K562 (cell line): ENCODE measurements around the gene WASHC3. TPM values are rescaled to one million over a fixed set of nuclear protein-coding genes. Genes with fewer than 3 reads are reported as not detected.

Source experiments
- ARNT ChIP-seq, 2 experiments: fragments of 450-650 bp; IDR thresholded peaks; 2 replicates each; pipeline ENCODE4 v1.6.1; 2016; ENCODE audit warnings: mild to moderate bottlenecking in 1 of 2
- BMI1 ChIP-seq: fragments of 150-350 bp; IDR thresholded peaks from 2 replicates; pipeline ENCODE4 v1.6.1; 2014; ENCODE audit warnings: low read length
- C11orf30 ChIP-seq: fragments of 450-650 bp; IDR thresholded peaks from 2 replicates; pipeline ENCODE4 v1.6.1; 2016; ENCODE audit warnings: low read depth, mild to moderate bottlenecking
- ELF4 ChIP-seq: fragments of 450-650 bp; formaldehyde crosslinking; IDR thresholded peaks from 2 replicates; pipeline ENCODE4 v1.4.0; 2022; ENCODE audit warnings: missing genetic modification characterization
- FOXK2 ChIP-seq, 2 experiments: fragments of 450-650 bp; IDR thresholded peaks in 1 of 2; conservative IDR thresholded peaks in 1 of 2; 2 replicates each; pipeline ENCODE4 v1.6.1; 2016; ENCODE audit warnings: low read depth in 2 of 2, mild to moderate bottlenecking in 1 of 2
- FOXP1 ChIP-seq: sonication (generic); formaldehyde crosslinking; IDR thresholded peaks from 2 replicates; pipeline ENCODE4 v1.8.0; 2022; ENCODE audit warnings: mild to moderate bottlenecking, missing genetic modification reagents
- HDAC8 ChIP-seq: fragments of 450-650 bp; IDR thresholded peaks from 2 replicates; pipeline ENCODE4 v1.6.1; 2016; ENCODE audit warnings: mild to moderate bottlenecking, missing genetic modification characterization, moderate library complexity, missing compliant biosample characterization
- NCOA4 ChIP-seq: fragments of 450-650 bp; IDR thresholded peaks from 2 replicates; pipeline ENCODE4 v1.6.1; 2018; ENCODE audit warnings: mild to moderate bottlenecking; ENCODE audit not compliant: partially characterized antibody
- PREB ChIP-seq: sonication (generic); formaldehyde crosslinking; IDR thresholded peaks from 2 replicates; pipeline ENCODE4 v1.8.1; 2023; ENCODE audit warnings: mild to moderate bottlenecking, missing genetic modification reagents
- RBM22 ChIP-seq: fragments of 200-400 bp; formaldehyde crosslinking; IDR thresholded peaks from 2 replicates; pipeline ENCODE4 v1.6.1; 2018; ENCODE audit warnings: low read length, low read depth; ENCODE audit not compliant: poor library complexity, severe bottlenecking
- SMARCA4 ChIP-seq: fragments of 450-650 bp; IDR thresholded peaks from 2 replicates; pipeline ENCODE4 v1.6.1; 2016
- STAG1 ChIP-seq: sonication (generic); formaldehyde crosslinking; IDR thresholded peaks from 2 replicates; pipeline ENCODE4 v1.5.0; 2020; ENCODE audit warnings: missing genetic modification reagents, borderline replicate concordance
- STAT5B ChIP-seq: fragments of 250-450 bp; sonication (Bioruptor Pico); IDR thresholded peaks from 2 replicates; pipeline ENCODE4 v1.8.0; 2021; ENCODE audit warnings: mild to moderate bottlenecking, inconsistent platforms
- SUPT5H ChIP-seq: fragments of 450-650 bp; IDR thresholded peaks from 2 replicates; pipeline ENCODE4 v1.6.1; 2016
- THRA ChIP-seq: fragments of 450-650 bp; IDR thresholded peaks from 2 replicates; pipeline ENCODE4 v1.6.1; 2017; ENCODE audit warnings: mild to moderate bottlenecking, moderate library complexity
- ZNF124 ChIP-seq: sonication (generic); formaldehyde crosslinking; IDR thresholded peaks from 2 replicates; pipeline ENCODE4 v1.8.1; 2022; ENCODE audit warnings: missing genetic modification reagents
- ZNF133 ChIP-seq: fragments of 250-450 bp; sonication (Bioruptor Pico); IDR thresholded peaks from 2 replicates; pipeline ENCODE4 v1.4.0; 2020; ENCODE audit warnings: mild to moderate bottlenecking
- ZNF232 ChIP-seq: sonication (generic); formaldehyde crosslinking; IDR thresholded peaks from 2 replicates; pipeline ENCODE4 v1.8.0; 2022; ENCODE audit warnings: mild to moderate bottlenecking, missing genetic modification reagents
- ZNF263 ChIP-seq: sonication (generic); formaldehyde crosslinking; IDR thresholded peaks from 2 replicates; pipeline ENCODE4 v1.8.0; 2022; ENCODE audit warnings: mild to moderate bottlenecking, missing genetic modification reagents, borderline replicate concordance
- ZNF518B ChIP-seq: fragments of 250-450 bp; sonication (Bioruptor Pico); IDR thresholded peaks from 2 replicates; pipeline ENCODE4 v1.5.0; 2021; ENCODE audit warnings: mild to moderate bottlenecking, moderate library complexity
- polyA plus RNA-seq, 8 experiments: library from polyadenylated mRNA; depleted of rRNA in 4 of 8; stranded (reverse) in 5 of 8; unstranded in 3 of 8; fragments of >200 nt; fragmentation: Nextera tagmentation in 2 of 8; fragmentation: Illumina TruSeq in 1 of 8; extraction: Ambion mirVana in 2 of 8; extraction: Trizol in 1 of 8; gene quantifications; 2 replicates each; pipeline versions ENCODE4 v1.2.1 to v1.2.3, GENCODE V29; 2011 to 2014; ENCODE audit warnings: inconsistent platforms in 1 of 8, missing spikeins in 1 of 8
- total RNA-seq, 7 experiments: library from RNA; depleted of rRNA in 6 of 7; stranded (reverse); fragments of >200 nt in 6 of 7; fragmentation: Illumina TruSeq in 2 of 7; extraction: Trizol in 2 of 7; gene quantifications; 2 replicates each; pipeline versions ENCODE4 v1.2.1 to v1.2.3, GENCODE V29; 2011 to 2021; ENCODE audit warnings: low replicate concordance in 1 of 7

WASHC3 gene
- total and polyA plus RNA-seq, 9 of the 15 experiments (the other 6 are each of a cell fraction or from before 2014, with no cell fraction given), result 14.3 to 74.9 (median 35.1) TPM

- TF ChIP-seq SUPT5H (peak; percentile 75), NCOA4 (no peak), ZNF232 (CRISPR knock-in tag) (no peak), ZNF263 (CRISPR knock-in tag) (peak; percentile 37; the same call in 1 of the 2 replicates), PREB (CRISPR knock-in tag) (no peak), SMARCA4 (peak; percentile 43; the same call in 1 of the 2 replicates), ZNF518B (CRISPR knock-in tag) (no peak), HDAC8 (no peak), ZNF133 (CRISPR knock-in tag) (no peak), ZNF124 (no peak), C11orf30 (no peak), ELF4 (CRISPR knock-in tag) (peak; percentile 9; the same call in 1 of the 2 replicates), FOXP1 (CRISPR knock-in tag) (no peak), THRA (no peak), FOXK2 (conservative IDR thresholded peaks at IDR 0.05 in 1 of 2, IDR thresholded peaks at IDR 0.05 in 1 of 2; ENCODE audit: low read depth in 2 of 2) (peak in 1 of 2 experiments; percentile 13; a peak in 1 of 4 replicates), STAT5B (no peak), STAG1 (CRISPR knock-in tag) (no peak), BMI1 (no peak), ARNT (IDR thresholded peaks at IDR 0.05) (no peak), RBM22 (no peak)
These were observed at the start of gene WASHC3 (continued) for GRCh38 chr12:102061560-102062418.
